HL-60 (cell line): ENCODE measurements around the gene KRT86.

Experiments used
- POLR2AphosphoS5 ChIP-seq: IDR thresholded peaks from 2 replicates; pipeline ENCODE4 v1.6.1; 2012; ENCODE audit warnings: low read depth
- TF ChIP-seq, protein P1 (sequence below): IDR thresholded peaks from one replicate; pipeline ENCODE4 v1.5.1; 2011; ENCODE audit warnings: low read length, control low read depth, inconsistent platforms; ENCODE audit not compliant: insufficient read depth

DNA sequence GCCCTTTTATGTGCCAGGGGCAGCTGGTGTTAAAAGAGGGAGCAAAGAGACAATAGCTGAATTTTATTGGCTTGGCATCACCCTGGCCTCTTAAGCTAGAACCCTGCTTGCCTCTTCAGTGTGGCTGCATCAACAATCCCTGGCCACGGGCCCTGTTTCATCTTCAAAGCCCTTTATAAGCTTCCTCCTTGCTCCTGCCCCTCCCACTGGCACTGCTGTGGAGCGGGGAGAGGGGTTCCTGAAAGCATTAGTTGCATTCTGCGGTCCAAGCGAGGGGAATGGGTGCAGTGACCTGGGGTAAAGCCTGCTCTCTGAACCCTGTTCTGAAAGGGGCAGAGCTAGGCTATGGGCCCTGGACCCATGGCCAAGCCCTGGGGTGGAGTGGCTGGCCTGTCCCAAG lies 47.0 kb downstream of the KRT86 start:
- TF ChIP-seq, protein P1, sequence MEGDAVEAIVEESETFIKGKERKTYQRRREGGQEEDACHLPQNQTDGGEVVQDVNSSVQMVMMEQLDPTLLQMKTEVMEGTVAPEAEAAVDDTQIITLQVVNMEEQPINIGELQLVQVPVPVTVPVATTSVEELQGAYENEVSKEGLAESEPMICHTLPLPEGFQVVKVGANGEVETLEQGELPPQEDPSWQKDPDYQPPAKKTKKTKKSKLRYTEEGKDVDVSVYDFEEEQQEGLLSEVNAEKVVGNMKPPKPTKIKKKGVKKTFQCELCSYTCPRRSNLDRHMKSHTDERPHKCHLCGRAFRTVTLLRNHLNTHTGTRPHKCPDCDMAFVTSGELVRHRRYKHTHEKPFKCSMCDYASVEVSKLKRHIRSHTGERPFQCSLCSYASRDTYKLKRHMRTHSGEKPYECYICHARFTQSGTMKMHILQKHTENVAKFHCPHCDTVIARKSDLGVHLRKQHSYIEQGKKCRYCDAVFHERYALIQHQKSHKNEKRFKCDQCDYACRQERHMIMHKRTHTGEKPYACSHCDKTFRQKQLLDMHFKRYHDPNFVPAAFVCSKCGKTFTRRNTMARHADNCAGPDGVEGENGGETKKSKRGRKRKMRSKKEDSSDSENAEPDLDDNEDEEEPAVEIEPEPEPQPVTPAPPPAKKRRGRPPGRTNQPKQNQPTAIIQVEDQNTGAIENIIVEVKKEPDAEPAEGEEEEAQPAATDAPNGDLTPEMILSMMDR: no peak
- no peak for TF ChIP-seq POLR2AphosphoS5
